ENCODE data around the gene AGRN.
"Not testable (repeated sequence)": the region's sequence is repeated elsewhere in the genome, so short reads cannot be mapped to it uniquely, and the experiment has no call there.

Gene AGRN

DNA sequence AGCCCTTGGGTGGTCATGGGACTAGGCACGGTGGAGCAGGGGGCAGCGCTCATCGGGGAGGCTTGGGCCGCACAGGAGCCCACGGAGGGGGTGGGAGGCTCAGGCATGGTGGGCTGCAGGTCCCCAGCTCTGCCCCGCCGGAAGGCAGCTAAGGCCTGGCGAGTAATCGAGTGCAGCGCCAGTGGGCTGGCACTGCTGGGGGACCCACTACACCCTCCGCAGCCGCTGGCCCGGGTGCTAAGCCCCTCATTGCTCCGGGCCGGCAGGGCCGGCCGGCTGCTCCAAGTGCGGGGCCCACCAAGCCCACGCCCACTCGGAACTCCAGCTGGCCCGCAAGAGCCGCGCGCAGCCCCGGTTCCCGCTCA is 1.6 kb upstream of the AGRN start:
- not testable (repeated sequence) for H3K9me3 ChIP-seq (ENCODE audit: low read length); H3K27me3 ChIP-seq (ENCODE audit: control insufficient read depth in 1 of 2, insufficient read depth in 2 of 2, low read length in 2 of 2); H3K4me3 ChIP-seq (ENCODE audit: low read depth in 1 of 2, low read length in 2 of 2); H3K36me3 ChIP-seq (ENCODE audit: insufficient read depth, low read length); H3K9ac ChIP-seq (ENCODE audit: low read length); H3K27ac ChIP-seq (ENCODE audit: low read depth, low read length)
- H3K4me1 ChIP-seq (ENCODE audit: insufficient read depth, low read length): peaks cover 16% of the 10 kb centered on the region

DNA sequence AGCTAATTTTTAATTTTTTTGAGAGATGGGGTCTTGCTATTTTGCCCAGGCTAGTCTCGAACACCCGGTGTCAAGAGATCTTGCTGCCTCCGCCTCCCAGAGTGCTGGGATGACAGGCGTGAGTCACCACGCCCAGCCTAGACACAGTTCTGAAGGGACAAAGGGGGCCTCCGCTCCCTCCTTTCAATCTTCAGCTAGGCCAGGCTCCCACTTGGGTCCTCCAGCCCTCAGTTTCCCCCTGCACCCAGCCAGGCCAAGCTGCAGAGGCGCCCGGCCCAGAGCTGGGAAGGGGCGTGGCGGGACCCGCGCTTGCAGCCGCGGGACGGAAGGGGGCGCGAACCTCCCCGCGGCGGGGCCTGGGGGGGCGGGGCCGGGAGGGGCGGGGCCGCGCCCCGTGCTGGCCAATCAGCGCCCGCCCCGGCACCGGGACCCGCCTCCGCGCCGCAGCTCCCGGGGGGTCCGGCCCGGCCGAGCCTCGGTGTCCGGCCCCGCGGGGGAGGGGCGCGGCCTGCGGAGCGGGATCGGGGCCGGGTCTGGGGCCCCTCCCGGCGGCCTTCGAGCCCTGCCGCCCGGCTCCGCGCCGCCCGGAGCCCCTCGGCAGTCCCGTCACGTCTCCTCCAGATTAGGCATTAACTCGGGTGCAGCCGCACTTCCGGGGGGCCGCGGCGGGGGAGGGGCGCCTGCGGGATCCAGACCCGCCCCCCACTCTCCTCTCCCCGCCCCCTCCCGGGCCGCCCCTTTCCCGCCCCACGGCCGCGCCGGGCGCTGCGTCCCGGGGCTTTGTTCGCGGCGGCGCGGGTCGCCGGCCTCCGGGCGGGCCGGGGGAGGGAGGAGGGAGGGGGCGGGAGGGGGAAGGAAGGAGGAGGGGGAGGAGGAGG is 559 bp upstream of the AGRN start:
- peaks cover 8% of the 10 kb centered on the region for H3K4me1 ChIP-seq (ENCODE audit: insufficient read depth, low read length)
- H3K27me3 ChIP-seq (ENCODE audit: control insufficient read depth in 1 of 2, insufficient read depth in 2 of 2, low read length in 2 of 2): peaks cover 0 to 10% of the 10 kb centered on the region in 2 donors
- H3K4me3 ChIP-seq (ENCODE audit: low read depth in 1 of 2, low read length in 2 of 2): peak overlapping the region in 1 of 2 donors; percentile 27
- no peak overlapping the region for H3K9ac ChIP-seq (ENCODE audit: low read length)
- no peaks in the 10 kb centered on the region for H3K36me3 ChIP-seq (ENCODE audit: insufficient read depth, low read length)
- H3K27ac ChIP-seq (ENCODE audit: low read depth, low read length): peak overlapping the region; percentile 14
- no peaks in the 10 kb centered on the region for H3K9me3 ChIP-seq (ENCODE audit: low read length)

DNA sequence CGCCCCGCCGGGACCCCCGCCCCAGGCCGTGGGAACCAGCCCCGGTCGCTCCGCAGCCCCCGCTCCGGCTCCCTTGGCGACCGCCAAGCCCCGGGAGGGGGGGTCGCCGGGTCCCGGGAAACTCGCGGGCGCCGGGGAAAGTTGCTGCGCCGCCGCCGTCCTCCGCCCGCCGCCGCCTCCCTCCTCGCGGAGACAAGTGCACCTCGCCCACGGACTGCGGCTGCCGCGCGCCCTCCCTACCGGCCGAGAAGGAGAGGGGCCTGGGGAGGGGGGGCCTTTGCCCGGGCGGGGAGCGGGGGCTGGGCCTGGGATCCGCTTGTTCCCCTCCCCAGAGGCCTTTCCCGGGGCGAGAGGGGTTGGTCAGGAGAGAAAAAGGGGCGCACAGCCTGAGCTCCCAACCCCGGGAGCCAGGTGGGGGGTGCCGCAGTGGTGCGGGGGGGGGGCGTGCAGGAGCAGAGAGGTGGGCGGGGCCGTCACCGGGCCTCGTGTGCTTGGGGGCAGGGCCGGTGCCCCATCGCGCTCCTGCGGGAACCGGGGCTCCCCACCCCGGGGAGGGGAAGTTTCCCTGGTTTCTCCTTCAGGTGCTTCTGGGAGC is 592 bp downstream of the AGRN start:
- Histone ChIP-seq H3K36me3 (ENCODE audit: insufficient read depth, low read length) (no peaks in the 10 kb centered on the region), H3K27me3 (ENCODE audit: control insufficient read depth in 1 of 2, insufficient read depth in 2 of 2, low read length in 2 of 2) (peaks cover 0 to 12% of the 10 kb centered on the region in 2 donors), H3K4me3 (ENCODE audit: low read depth in 1 of 2, low read length in 2 of 2) (peak overlapping the region in 1 of 2 donors; percentile 25), H3K27ac (ENCODE audit: low read depth, low read length) (no peak overlapping the region), H3K9ac (ENCODE audit: low read length) (no peak overlapping the region), H3K4me1 (ENCODE audit: insufficient read depth, low read length) (peaks cover 7% of the 10 kb centered on the region), H3K9me3 (ENCODE audit: low read length) (no peaks in the 10 kb centered on the region)

DNA sequence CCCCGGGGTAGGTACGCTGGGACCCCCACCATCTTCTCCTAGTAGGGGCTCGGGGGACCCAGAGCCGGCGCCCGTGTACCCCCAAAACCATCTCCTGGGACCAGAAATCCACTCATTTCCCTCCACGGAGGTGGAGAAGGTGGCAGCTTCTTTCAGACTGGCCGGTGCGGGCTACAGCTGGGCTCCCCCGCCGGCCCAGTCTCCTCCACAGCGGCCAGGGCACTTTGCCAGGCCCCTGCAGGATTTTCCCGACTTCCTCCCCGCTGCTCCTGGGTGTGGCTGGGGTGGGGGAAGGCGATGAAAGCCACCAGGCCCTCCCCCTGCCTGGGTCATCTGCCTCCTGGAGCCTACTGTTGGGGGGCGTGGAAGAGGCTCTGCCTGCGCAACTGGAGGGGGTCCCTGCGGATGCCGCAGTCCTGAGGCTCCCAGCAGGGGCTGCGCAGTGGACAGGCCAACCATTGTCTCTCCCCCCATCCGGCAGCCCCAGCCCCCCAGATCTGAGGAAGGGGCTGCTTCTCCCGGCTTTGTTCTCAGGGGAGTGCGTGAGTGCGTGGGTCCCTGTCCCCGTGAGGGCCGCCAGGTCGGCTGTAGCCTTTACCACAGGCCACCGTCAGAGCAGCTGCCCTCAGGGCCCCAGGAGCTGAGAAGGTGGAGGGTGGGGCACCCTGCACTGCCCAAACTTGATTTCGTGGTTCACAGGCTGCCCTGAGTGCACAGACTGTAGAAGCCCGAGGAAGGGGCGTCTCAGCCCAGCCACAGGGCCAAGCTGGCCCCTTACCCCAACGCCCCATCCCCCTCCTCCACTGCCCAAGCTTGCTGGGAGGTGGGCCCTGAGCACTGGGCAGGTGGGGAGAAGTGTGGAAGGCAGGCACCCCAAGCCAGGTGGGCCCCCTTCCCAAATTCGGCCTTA is 1.3 kb downstream of the AGRN start:
- peaks cover 0 to 12% of the 10 kb centered on the region in 2 donors for H3K27me3 ChIP-seq (ENCODE audit: control insufficient read depth in 1 of 2, insufficient read depth in 2 of 2, low read length in 2 of 2)
- no peaks in the 10 kb centered on the region for H3K9me3 ChIP-seq (ENCODE audit: low read length)
- no peaks in the 10 kb centered on the region for H3K36me3 ChIP-seq (ENCODE audit: insufficient read depth, low read length)
- H3K27ac ChIP-seq (ENCODE audit: low read depth, low read length): no peak overlapping the region
- peak overlapping the region; percentile 14 to 25 for H3K4me3 ChIP-seq (ENCODE audit: low read depth in 1 of 2, low read length in 2 of 2)
- H3K9ac ChIP-seq (ENCODE audit: low read length): no peak overlapping the region
- peaks cover 7% of the 10 kb centered on the region for H3K4me1 ChIP-seq (ENCODE audit: insufficient read depth, low read length)

DNA sequence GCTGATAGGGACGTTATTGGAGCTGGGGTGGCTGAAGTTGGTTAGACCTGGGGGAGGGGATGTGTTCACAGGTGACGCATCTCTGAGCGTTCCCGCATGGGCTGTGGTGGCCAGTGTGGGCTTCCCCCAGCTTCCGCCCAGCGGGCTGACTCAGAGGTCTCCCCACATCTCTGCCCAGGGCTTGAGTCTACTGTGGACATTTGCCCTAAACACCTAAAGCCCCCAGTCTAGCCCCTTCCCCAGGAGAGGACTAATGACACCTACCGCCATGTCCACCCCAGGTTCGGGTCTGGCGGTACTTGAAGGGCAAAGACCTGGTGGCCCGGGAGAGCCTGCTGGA is 2.0 kb downstream of the AGRN start:
- Histone ChIP-seq H3K4me3 (ENCODE audit: low read depth in 1 of 2, low read length in 2 of 2) (no peak overlapping the region), H3K4me1 (ENCODE audit: insufficient read depth, low read length) (peaks cover 7% of the 10 kb centered on the region)

DNA sequence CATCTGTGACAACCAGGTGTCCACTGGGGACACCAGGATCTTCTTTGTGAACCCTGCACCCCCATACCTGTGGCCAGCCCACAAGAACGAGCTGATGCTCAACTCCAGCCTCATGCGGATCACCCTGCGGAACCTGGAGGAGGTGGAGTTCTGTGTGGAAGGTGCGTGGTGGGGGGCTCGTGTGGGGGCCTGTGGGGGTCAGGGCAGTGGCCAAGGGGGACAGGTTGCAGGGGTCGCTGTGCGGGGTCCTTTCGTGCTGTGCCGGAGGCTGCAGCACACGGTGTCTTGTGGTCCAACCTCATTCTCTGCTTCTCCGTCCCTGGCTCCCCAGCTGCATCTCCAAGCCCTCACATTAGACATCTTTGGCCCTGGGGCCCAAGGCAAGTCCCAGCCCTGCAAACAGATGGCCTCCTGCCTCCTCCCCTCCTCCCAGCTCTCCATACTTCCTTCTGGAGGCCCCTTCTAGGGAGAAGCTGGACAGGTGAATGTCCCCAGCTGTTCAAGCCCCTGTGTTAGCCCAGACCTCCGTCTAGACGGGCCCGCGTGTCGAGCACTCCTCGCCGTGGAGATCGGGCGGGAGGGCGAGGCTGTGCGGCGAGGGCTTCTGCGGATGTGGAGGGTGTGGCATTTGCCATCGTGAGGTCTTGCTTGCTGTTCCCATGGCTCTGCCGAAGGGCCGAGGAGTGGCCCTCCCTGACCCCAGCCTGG is 2.5 kb downstream of the AGRN start:
- H3K4me1 ChIP-seq (ENCODE audit: insufficient read depth, low read length): peaks cover 7% of the 10 kb centered on the region
- H3K9ac ChIP-seq (ENCODE audit: low read length): no peak overlapping the region
- H3K9me3 ChIP-seq (ENCODE audit: low read length): no peaks in the 10 kb centered on the region
- H3K36me3 ChIP-seq (ENCODE audit: insufficient read depth, low read length): no peaks in the 10 kb centered on the region
- no peak overlapping the region for H3K4me3 ChIP-seq (ENCODE audit: low read depth in 1 of 2, low read length in 2 of 2)
- H3K27ac ChIP-seq (ENCODE audit: low read depth, low read length): no peak overlapping the region
- peaks cover 0 to 12% of the 10 kb centered on the region in 2 donors for H3K27me3 ChIP-seq (ENCODE audit: control insufficient read depth in 1 of 2, insufficient read depth in 2 of 2, low read length in 2 of 2)

More for the DNA sequence above, 2.0 kb downstream of the AGRN start:
- no peak overlapping the region for H3K27ac ChIP-seq (ENCODE audit: low read depth, low read length)
- no peaks in the 10 kb centered on the region for H3K36me3 ChIP-seq (ENCODE audit: insufficient read depth, low read length)
- H3K27me3 ChIP-seq (ENCODE audit: control insufficient read depth in 1 of 2, insufficient read depth in 2 of 2, low read length in 2 of 2): peaks cover 0 to 12% of the 10 kb centered on the region in 2 donors
- no peak overlapping the region for H3K9ac ChIP-seq (ENCODE audit: low read length)
- H3K9me3 ChIP-seq (ENCODE audit: low read length): no peaks in the 10 kb centered on the region

DNA sequence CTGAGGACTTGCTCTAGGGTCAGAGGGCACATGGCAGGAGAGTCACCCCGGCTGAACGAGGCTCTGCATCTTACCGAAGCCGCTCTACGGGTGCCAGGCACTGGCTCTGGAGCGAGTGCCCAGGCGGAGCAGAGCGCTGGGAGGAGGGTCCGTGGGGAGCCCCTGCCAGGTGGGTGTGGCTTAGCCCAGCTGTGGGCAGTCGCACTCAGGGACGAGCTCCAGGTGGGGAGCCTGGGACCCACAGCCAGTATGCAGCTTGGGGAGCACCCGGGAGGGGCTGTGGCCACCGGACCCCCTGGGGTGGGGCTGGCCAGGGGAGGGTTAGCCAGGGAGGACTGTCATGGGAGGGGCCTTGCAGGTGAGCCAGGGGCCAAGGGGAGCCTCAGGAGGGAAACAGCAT is 3.8 kb downstream of the AGRN start:
- Histone ChIP-seq H3K27ac (ENCODE audit: low read depth, low read length) (no peak overlapping the region), H3K36me3 (ENCODE audit: insufficient read depth, low read length) (no peaks in the 10 kb centered on the region), H3K4me3 (ENCODE audit: low read depth in 1 of 2, low read length in 2 of 2) (no peak overlapping the region), H3K27me3 (ENCODE audit: control insufficient read depth in 1 of 2, insufficient read depth in 2 of 2, low read length in 2 of 2) (peaks cover 0 to 12% of the 10 kb centered on the region in 2 donors), H3K9ac (ENCODE audit: low read length) (no peak overlapping the region), H3K4me1 (ENCODE audit: insufficient read depth, low read length) (peaks cover 7% of the 10 kb centered on the region), H3K9me3 (ENCODE audit: low read length) (no peaks in the 10 kb centered on the region)

DNA sequence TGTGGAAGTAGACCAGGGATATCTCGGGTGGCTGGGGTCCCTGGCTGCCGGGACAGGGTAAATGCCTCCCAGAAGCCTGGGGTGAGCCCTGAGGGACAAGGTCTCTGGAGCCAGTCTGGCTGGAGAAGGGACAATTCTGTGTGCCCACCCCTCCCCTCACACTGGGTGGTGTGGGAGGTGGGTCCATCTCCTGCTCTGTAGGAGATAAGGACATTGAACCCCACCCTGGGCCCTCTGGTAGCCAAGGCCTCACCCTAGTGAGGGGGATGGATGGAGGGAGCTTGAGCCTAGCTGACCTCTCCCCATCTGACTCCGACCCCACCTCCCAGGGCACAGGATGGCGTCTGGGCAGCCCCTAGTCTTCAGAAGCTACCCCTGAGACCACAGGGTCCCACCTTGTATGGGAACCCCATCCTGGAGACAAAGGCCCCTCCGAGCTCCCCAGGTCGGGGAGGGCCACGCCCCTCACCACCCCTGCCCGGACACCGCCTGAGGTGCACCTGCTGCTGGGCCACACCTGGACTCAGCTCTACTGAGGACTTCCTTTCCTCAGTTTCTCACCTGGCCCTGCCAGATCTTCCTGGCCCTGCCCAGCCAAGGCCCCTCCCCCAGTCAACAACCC is 4.3 kb downstream of the AGRN start:
- no peaks in the 10 kb centered on the region for H3K36me3 ChIP-seq (ENCODE audit: insufficient read depth, low read length)
- no peak overlapping the region for H3K27ac ChIP-seq (ENCODE audit: low read depth, low read length)
- H3K4me3 ChIP-seq (ENCODE audit: low read depth in 1 of 2, low read length in 2 of 2): no peak overlapping the region

DNA sequence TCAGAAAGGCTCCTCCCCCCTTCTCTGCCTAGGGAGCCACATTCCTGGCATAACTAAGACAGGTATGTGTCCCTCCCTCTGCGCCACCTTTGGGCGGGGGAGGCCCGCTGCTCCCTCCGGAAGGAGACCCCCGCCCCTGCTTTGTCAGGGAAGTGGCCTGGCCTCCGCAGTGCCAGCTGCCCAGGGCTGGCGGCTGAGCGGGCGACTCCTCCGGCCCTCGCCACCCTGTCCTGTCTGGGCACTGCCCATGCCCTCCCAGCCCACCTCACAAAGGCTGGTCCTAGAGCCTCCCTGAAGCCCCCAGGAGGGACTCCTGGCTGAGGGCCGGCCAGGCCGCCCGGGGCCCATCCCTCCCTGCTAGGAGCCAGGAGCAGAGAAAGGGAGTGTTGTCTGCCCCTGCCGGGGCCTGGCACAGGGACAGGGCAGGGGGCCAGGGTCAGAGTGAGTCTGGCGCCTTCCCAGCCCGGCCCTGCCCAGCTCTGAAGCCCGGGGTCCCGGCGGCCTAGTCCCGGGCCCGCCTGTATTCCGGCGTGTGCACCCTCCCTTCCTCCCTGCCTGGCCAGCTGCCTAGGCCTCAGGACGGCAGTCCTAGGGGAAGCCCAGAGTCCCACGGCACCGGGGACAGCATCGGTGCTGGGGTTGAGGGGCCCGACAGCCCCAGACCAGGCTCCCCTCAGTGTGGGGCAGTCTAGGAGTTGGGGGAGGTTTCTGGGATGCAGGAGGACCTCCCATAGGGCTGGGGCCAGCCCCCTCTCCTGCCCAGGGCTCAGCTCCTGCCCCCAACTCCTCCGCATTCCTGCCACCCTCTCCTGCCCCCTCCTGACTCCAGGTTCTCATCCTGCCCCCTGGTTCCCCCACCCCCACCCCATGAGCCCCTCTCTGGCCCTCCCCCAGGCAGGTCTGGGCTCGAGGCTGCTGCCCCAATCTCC is 5.1 kb downstream of the AGRN start:
- peaks cover 7% of the 10 kb centered on the region for H3K4me1 ChIP-seq (ENCODE audit: insufficient read depth, low read length)
- peaks cover 0 to 12% of the 10 kb centered on the region in 2 donors for H3K27me3 ChIP-seq (ENCODE audit: control insufficient read depth in 1 of 2, insufficient read depth in 2 of 2, low read length in 2 of 2)
- no peaks in the 10 kb centered on the region for H3K9me3 ChIP-seq (ENCODE audit: low read length)
- H3K36me3 ChIP-seq (ENCODE audit: insufficient read depth, low read length): no peaks in the 10 kb centered on the region
- H3K4me3 ChIP-seq (ENCODE audit: low read depth in 1 of 2, low read length in 2 of 2): no peak overlapping the region
- H3K27ac ChIP-seq (ENCODE audit: low read depth, low read length): no peak overlapping the region
- H3K9ac ChIP-seq (ENCODE audit: low read length): no peak overlapping the region

More for the DNA sequence above, 4.3 kb downstream of the AGRN start:
- H3K9ac ChIP-seq (ENCODE audit: low read length): no peak overlapping the region
- H3K27me3 ChIP-seq (ENCODE audit: control insufficient read depth in 1 of 2, insufficient read depth in 2 of 2, low read length in 2 of 2): peaks cover 0 to 12% of the 10 kb centered on the region in 2 donors
- H3K9me3 ChIP-seq (ENCODE audit: low read length): no peaks in the 10 kb centered on the region
- H3K4me1 ChIP-seq (ENCODE audit: insufficient read depth, low read length): peaks cover 7% of the 10 kb centered on the region

DNA sequence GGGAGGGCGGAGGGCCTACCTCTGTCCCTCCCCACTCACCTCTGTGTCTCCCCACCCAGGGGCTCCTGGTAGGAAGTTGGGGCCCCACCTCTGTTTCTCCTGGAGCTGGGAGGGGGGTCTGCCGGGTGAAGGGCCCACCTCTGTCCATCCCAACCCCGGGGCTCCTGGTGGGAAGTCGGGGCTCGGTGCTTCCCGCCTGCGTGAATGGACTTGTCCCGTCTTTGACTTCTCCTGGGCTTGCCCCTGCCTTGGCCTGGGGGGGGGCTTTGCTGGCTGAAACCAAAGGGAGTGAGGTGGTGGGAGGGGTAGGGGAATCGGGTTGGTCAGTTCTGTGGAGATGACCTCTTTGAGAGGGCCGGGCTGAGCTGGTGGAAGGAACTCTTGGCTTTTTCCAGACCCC is 5.8 kb downstream of the AGRN start:
- no peak overlapping the region for H3K4me3 ChIP-seq (ENCODE audit: low read depth in 1 of 2, low read length in 2 of 2)

More for the DNA sequence above, 5.8 kb downstream of the AGRN start:
- no peaks in the 10 kb centered on the region for H3K9me3 ChIP-seq (ENCODE audit: low read length)
- H3K4me1 ChIP-seq (ENCODE audit: insufficient read depth, low read length): peaks cover 7% of the 10 kb centered on the region
- no peaks in the 10 kb centered on the region for H3K36me3 ChIP-seq (ENCODE audit: insufficient read depth, low read length)
- no peak overlapping the region for H3K9ac ChIP-seq (ENCODE audit: low read length)
- peaks cover 0 to 11% of the 10 kb centered on the region in 2 donors for H3K27me3 ChIP-seq (ENCODE audit: control insufficient read depth in 1 of 2, insufficient read depth in 2 of 2, low read length in 2 of 2)
- H3K27ac ChIP-seq (ENCODE audit: low read depth, low read length): no peak overlapping the region

Measured in muscle layer of colon (tissue), 2 donors.